Measurements from ENCODE around the gene MEGF8. TPM values are rescaled to one million over a fixed set of nuclear protein-coding genes. Genes with fewer than 3 reads are reported as not detected.

Gene MEGF8
- total and polyA plus RNA-seq, 2 donors (not counting 3 experiments of a cell fraction or from before 2014, with no cell fraction given), result 20.6 to 39.6 TPM

- Histone ChIP-seq H3K79me2 (ENCODE audit: control insufficient read depth, insufficient read depth, low read length) (no peaks in the 10 kb centered on the region), H2AFZ (ENCODE audit: low read depth, low read length) (no peak overlapping the region), H4K20me1 (replicated peaks; ENCODE audit: control insufficient read depth, extremely low read depth, insufficient read depth, low read length) (no peaks in the 10 kb centered on the region), H3K4me1 (ENCODE audit: control insufficient read depth, extremely low read depth, insufficient read depth, low read length) (no peaks in the 10 kb centered on the region), H3K9ac (replicated peaks; ENCODE audit: extremely low read depth, insufficient read depth, low read length) (no peak overlapping the region), H3K36me3 (ENCODE audit: control insufficient read depth in 2 of 2, extremely low read depth in 1 of 2, insufficient read depth in 2 of 2, low read length in 2 of 2) (no peaks in the 10 kb centered on the region), H3K9me1 (replicated peaks; ENCODE audit: control insufficient read depth, extremely low read depth, insufficient read depth, low read length) (no peaks in the 10 kb centered on the region), H3K27me3 (ENCODE audit: control insufficient read depth in 2 of 2, insufficient read depth in 2 of 2, low read length in 2 of 2) (no peaks in the 10 kb centered on the region), H3K27ac (ENCODE audit: insufficient read depth, low read depth, low read length) (no peak overlapping the region), H3K4me2 (ENCODE audit: insufficient read depth, low read length) (no peak overlapping the region), H3K4me3 (replicated peaks in 1 of 3; ENCODE audit: insufficient read depth in 1 of 3, low read depth in 1 of 3, low read length in 3 of 3) (no peak overlapping the region), H3K9me3 (replicated peaks; ENCODE audit: control insufficient read depth, insufficient read depth, low read length) (no peaks in the 10 kb centered on the region)
- dilution Hi-C loops (cut with MboI; ENCODE audit: extremely low pct_ligation_motif_present, low sequenced_read_pairs), result no loop called here
- intact Hi-C loops (cut with micrococcal nuclease), result no loop called here
- TF ChIP-seq EZH2 (IDR thresholded peaks at IDR 0.05; ENCODE audit: borderline replicate concordance, low read depth, low read length, severe bottlenecking) (no peak), MAX (IDR thresholded peaks at IDR 0.05; ENCODE audit: insufficient read depth, insufficient read length) (no peak), JUN (IDR thresholded peaks at IDR 0.05; ENCODE audit: borderline replicate concordance, insufficient read depth, insufficient read length, low read depth) (no peak), FOS (IDR thresholded peaks at IDR 0.05; ENCODE audit: borderline replicate concordance, insufficient read depth, low read length) (no peak)
- no peak for FAIRE-seq
- ChIA-PET POLR2A (interaction anchor here (0.6 kb wide), 1 partner anchor 1153 kb away, joined by 9 read pairs; no protein-coding TSS in a partner anchor), CTCF (no interaction called here)
- no peak for DNase-seq (ENCODE audit: low read depth, low spot score)
- no TSS peak for BruUV-seq (replicated peaks)
These were observed 80.7 kb downstream of the MEGF8 start for GRCh38 chr19:42406111-42406510.

GRCh38 chr19:42407085-42407815 lies 81.8 kb downstream of the MEGF8 start:
- no peak overlapping the region for H3K4me2 ChIP-seq (ENCODE audit: insufficient read depth, low read length)
- POLR2A ChIA-PET, result no interaction called here
- dilution Hi-C loops (cut with MboI; ENCODE audit: extremely low pct_ligation_motif_present, low sequenced_read_pairs), result no loop called here
- H3K79me2 ChIP-seq (ENCODE audit: control insufficient read depth, insufficient read depth, low read length), result no peaks in the 10 kb centered on the region
- H3K27ac ChIP-seq (ENCODE audit: insufficient read depth, low read depth, low read length), result no peak overlapping the region
- CTCF ChIA-PET, result interaction anchor here (0.8 kb wide), 1 partner anchor 14 kb away, joined by 3 read pairs; no protein-coding TSS in a partner anchor
- TF ChIP-seq POLR2AphosphoS5 (IDR thresholded peaks at IDR 0.05; ENCODE audit: insufficient read depth, low read depth, low read length) (no peak), GATA2 (IDR thresholded peaks at IDR 0.05; ENCODE audit: insufficient read depth, insufficient read length, low read depth, low read length) (no peak), POLR2A (IDR thresholded peaks at IDR 0.05; ENCODE audit: low read depth, low read length) (no peak), MYC (IDR thresholded peaks at IDR 0.05; ENCODE audit: low read depth, low read length) (no peak), FOS (IDR thresholded peaks at IDR 0.05; ENCODE audit: borderline replicate concordance, insufficient read depth, low read length) (no peak), MAX (IDR thresholded peaks at IDR 0.05; ENCODE audit: insufficient read depth, insufficient read length) (no peak), JUN (IDR thresholded peaks at IDR 0.05; ENCODE audit: borderline replicate concordance, insufficient read depth, insufficient read length, low read depth) (no peak), EZH2 (IDR thresholded peaks at IDR 0.05; ENCODE audit: borderline replicate concordance, low read depth, low read length, severe bottlenecking) (no peak), CTCF (IDR thresholded peaks at IDR 0.05; ENCODE audit: extremely low read depth in 1 of 2, insufficient read depth in 1 of 2, low read depth in 1 of 2, low read length in 2 of 2) (no peak)
- H3K4me1 ChIP-seq (ENCODE audit: control insufficient read depth, extremely low read depth, insufficient read depth, low read length), result no peaks in the 10 kb centered on the region
- no peaks in the 10 kb centered on the region for H3K27me3 ChIP-seq (ENCODE audit: control insufficient read depth in 2 of 2, insufficient read depth in 2 of 2, low read length in 2 of 2)
- no peak overlapping the region for H3K9ac ChIP-seq (replicated peaks; ENCODE audit: extremely low read depth, insufficient read depth, low read length)
- intact Hi-C loops (cut with micrococcal nuclease), result no loop called here
- BruUV-seq (replicated peaks), result no TSS peak
- no peaks in the 10 kb centered on the region for H3K36me3 ChIP-seq (ENCODE audit: control insufficient read depth in 2 of 2, extremely low read depth in 1 of 2, insufficient read depth in 2 of 2, low read length in 2 of 2)
- no peaks in the 10 kb centered on the region for H4K20me1 ChIP-seq (replicated peaks; ENCODE audit: control insufficient read depth, extremely low read depth, insufficient read depth, low read length)
- no peaks in the 10 kb centered on the region for H3K9me1 ChIP-seq (replicated peaks; ENCODE audit: control insufficient read depth, extremely low read depth, insufficient read depth, low read length)
- H2AFZ ChIP-seq (ENCODE audit: low read depth, low read length), result no peak overlapping the region
- DNase-seq (ENCODE audit: low read depth, low spot score) (no peak), FAIRE-seq (no peak)
- no peaks in the 10 kb centered on the region for H3K9me3 ChIP-seq (replicated peaks; ENCODE audit: control insufficient read depth, insufficient read depth, low read length)
- H3K4me3 ChIP-seq (replicated peaks in 1 of 3; ENCODE audit: insufficient read depth in 1 of 3, low read depth in 1 of 3, low read length in 3 of 3), result no peak overlapping the region

Data from endothelial cell of umbilical vein (primary cell).